NCI-H2107 treated with DMSO at 0.1 percent for 48 hours (cell line): Measurements from ENCODE around the gene FBXO11.
"Not testable (repeated sequence)": the region's sequence is repeated elsewhere in the genome, so short reads cannot be mapped to it uniquely, and the experiment has no call there.

Experiments
- DNase-seq: peaks from one replicate; lab custom pipeline; 2025; ENCODE audit not compliant: unreplicated experiment; lab: John Stamatoyannopoulos, UW

Gene FBXO11

GRCh38 chr2:47853067-47853777, 53.1 kb downstream of the FBXO11 start:
- DNase-seq, result not testable (repeated sequence)

GRCh38 chr2:47850198-47850597, 56.1 kb downstream of the FBXO11 start:
- no peak for DNase-seq

GRCh38 chr2:47849368-47849767, 56.9 kb downstream of the FBXO11 start:
- DNase-seq, result no peak

- no peak for DNase-seq
Measured at GRCh38 chr2:47844162-47844561, 62.1 kb downstream of the FBXO11 start.

GRCh38 chr2:47843407-47843806, 62.9 kb downstream of the FBXO11 start:
- DNase-seq, result no peak

- no peak for DNase-seq
Measured at GRCh38 chr2:47842846-47843245, 63.5 kb downstream of the FBXO11 start.

- peak; percentile 54 for DNase-seq
Measured at GRCh38 chr2:47838686-47839085, 67.6 kb downstream of the FBXO11 start.

GRCh38 chr2:47838249-47838648, 68.0 kb downstream of the FBXO11 start:
- no peak for DNase-seq

- no peak for DNase-seq
Measured at GRCh38 chr2:47833516-47833968, 72.8 kb downstream of the FBXO11 start.

GRCh38 chr2:47822518-47822917, 83.8 kb downstream of the FBXO11 start:
- no peak for DNase-seq

GRCh38 chr2:47819834-47820233, 86.5 kb downstream of the FBXO11 start:
- no peak for DNase-seq

GRCh38 chr2:47818777-47819176, 87.5 kb downstream of the FBXO11 start:
- peak; percentile 44 for DNase-seq

GRCh38 chr2:47815764-47816163, 90.5 kb downstream of the FBXO11 start:
- no peak for DNase-seq

- DNase-seq, result no peak
Measured at GRCh38 chr2:47811668-47812067, 94.6 kb downstream of the FBXO11 start.

GRCh38 chr2:47810850-47811249, 95.4 kb downstream of the FBXO11 start:
- no peak for DNase-seq

GRCh38 chr2:47809903-47810302, 96.4 kb downstream of the FBXO11 start:
- DNase-seq, result no peak

GRCh38 chr2:47808614-47809013, 97.7 kb downstream of the FBXO11 start:
- DNase-seq, result no peak

- no peak for DNase-seq
Measured at GRCh38 chr2:47805850-47806249, 100.4 kb downstream of the FBXO11 start.

- DNase-seq, result no peak
Measured at GRCh38 chr2:47803770-47804169, 102.5 kb downstream of the FBXO11 start.

GRCh38 chr2:47803363-47803762, 102.9 kb downstream of the FBXO11 start:
- DNase-seq, result no peak

- DNase-seq, result no peak
Measured at GRCh38 chr2:47801118-47801517, 105.2 kb downstream of the FBXO11 start.

GRCh38 chr2:47799031-47799609, 107.2 kb downstream of the FBXO11 start:
- no peak for DNase-seq

GRCh38 chr2:47798631-47799030, 107.7 kb downstream of the FBXO11 start:
- no peak for DNase-seq
